GM18508 (cell line): ENCODE data around the gene HNRNPM.

Experiments
- ATAC-seq: cut with Tn5 transposase; IDR thresholded peaks from one replicate; pipeline ENCODE4 v1.9.1; 2021; ENCODE audit warnings: moderate number of reproducible peaks; ENCODE audit not compliant: insufficient read depth, unreplicated experiment

Gene HNRNPM

GRCh38 chr19:8532225-8532624 lies 87.5 kb downstream of the HNRNPM start:
- ATAC-seq: no peak

GRCh38 chr19:8536282-8536681 lies 91.5 kb downstream of the HNRNPM start:
- no peak for ATAC-seq

DNA sequence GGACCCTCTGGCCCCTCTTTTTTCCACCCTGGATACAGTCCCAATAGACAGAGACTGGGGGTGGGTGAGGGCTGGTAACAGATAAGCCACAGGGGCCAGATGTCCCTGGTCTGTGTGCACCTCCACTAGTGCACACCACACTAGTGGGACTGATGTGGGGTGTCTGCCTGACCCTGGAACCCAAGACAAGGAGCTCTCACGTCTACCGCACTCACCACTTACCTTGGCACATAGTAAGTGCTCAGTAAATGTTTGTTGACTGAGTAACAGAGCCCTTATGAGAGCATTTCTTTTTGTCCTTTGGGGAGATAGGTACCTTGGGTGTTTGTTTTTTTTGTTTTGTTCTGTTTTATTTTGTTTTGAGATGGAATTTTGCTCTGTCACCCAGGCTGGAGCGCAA lies 92.3 kb downstream of the HNRNPM start:
- no peak for ATAC-seq
